Fibroblast of lung (primary cell): Measurements from ENCODE around the gene SCFD2.

Experiments used
- EZH2 ChIP-seq: IDR thresholded peaks from 2 replicates; pipeline ENCODE4 v1.5.1; 2012; ENCODE audit warnings: low read length, control low read depth, mild to moderate bottlenecking; ENCODE audit errors: missing control alignments
- TF ChIP-seq, protein P1 (sequence below), 2 donors: IDR thresholded peaks in 1 of 2; conservative IDR thresholded peaks in 1 of 2; 1 replicate in 1 of 2; 2 replicates in 1 of 2; pipeline ENCODE4 v1.5.1; 2011 to 2012; ENCODE audit warnings: low read length in 2 of 2, control low read depth in 1 of 2, inconsistent platforms in 1 of 2, low read depth in 1 of 2, mild to moderate bottlenecking in 1 of 2

DNA sequence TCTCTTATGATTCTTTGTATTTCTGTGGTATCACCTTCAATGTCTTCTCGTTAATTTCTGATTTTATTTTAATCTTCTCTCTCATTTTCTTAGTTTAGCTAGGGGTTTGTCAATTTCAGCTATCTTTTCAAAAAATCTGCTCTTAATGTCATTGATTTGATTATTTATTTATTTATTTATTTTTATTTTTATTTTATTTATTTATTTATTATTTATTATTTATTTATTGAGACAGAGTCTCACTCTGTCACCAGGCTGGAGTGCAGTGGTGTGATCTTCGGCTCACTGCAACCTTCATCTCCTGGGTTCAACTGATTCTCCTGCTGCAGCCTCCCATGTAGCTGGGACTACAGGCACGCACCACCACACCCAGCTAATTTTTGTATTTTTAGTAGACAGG, 194.1 kb downstream of the SCFD2 start:
- TF ChIP-seq, protein P1, sequence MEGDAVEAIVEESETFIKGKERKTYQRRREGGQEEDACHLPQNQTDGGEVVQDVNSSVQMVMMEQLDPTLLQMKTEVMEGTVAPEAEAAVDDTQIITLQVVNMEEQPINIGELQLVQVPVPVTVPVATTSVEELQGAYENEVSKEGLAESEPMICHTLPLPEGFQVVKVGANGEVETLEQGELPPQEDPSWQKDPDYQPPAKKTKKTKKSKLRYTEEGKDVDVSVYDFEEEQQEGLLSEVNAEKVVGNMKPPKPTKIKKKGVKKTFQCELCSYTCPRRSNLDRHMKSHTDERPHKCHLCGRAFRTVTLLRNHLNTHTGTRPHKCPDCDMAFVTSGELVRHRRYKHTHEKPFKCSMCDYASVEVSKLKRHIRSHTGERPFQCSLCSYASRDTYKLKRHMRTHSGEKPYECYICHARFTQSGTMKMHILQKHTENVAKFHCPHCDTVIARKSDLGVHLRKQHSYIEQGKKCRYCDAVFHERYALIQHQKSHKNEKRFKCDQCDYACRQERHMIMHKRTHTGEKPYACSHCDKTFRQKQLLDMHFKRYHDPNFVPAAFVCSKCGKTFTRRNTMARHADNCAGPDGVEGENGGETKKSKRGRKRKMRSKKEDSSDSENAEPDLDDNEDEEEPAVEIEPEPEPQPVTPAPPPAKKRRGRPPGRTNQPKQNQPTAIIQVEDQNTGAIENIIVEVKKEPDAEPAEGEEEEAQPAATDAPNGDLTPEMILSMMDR (conservative IDR thresholded peaks at IDR 0.05 in 1 of 2, IDR thresholded peaks at IDR 0.05 in 1 of 2; ENCODE audit: low read depth in 1 of 2, low read length in 2 of 2): no peak
- TF ChIP-seq EZH2: no peak
